22Rv1 (cell line): ENCODE results near the gene ASMT.

Experiments used
- CTCF ChIP-seq: fragments of 450-650 bp; IDR thresholded peaks from 2 replicates; pipeline ENCODE4 v1.5.1; 2017; ENCODE audit warnings: mild to moderate bottlenecking
- ZFX ChIP-seq: fragments of 450-650 bp; IDR thresholded peaks from 2 replicates; pipeline ENCODE4 v1.6.1; 2017; ENCODE audit warnings: antibody characterized with exemption, borderline replicate concordance

- TF ChIP-seq CTCF (no peak), ZFX (no peak)
Observed at GRCh38 chrX:1657367-1658070, 42.7 kb downstream of the ASMT start.
